GM21423 (cell line): ENCODE results near the gene SCN4B.

ENCODE experiments used
- ATAC-seq: cut with Tn5 transposase; IDR thresholded peaks from one replicate; pipeline ENCODE4 v1.9.1; 2021; ENCODE audit warnings: mild to moderate bottlenecking, moderate library complexity; ENCODE audit not compliant: unreplicated experiment

Gene SCN4B

GRCh38 chr11:118135051-118135795 is 17.4 kb downstream of the SCN4B start:
- ATAC-seq, result no peak

- ATAC-seq, result no peak
Observed at GRCh38 chr11:118133816-118134215, 18.8 kb downstream of the SCN4B start.

GRCh38 chr11:118132385-118133151 is 20.1 kb downstream of the SCN4B start:
- no peak for ATAC-seq

- no peak for ATAC-seq
Observed at GRCh38 chr11:118129471-118130172, 23.0 kb downstream of the SCN4B start.

GRCh38 chr11:118128721-118129470 is 23.7 kb downstream of the SCN4B start:
- no peak for ATAC-seq

- no peak for ATAC-seq
Observed at GRCh38 chr11:118128310-118128709, 24.3 kb downstream of the SCN4B start.

- ATAC-seq, result no peak
Observed at GRCh38 chr11:118126082-118126838, 26.4 kb downstream of the SCN4B start.

- no peak for ATAC-seq
Observed at GRCh38 chr11:118124929-118125535, 27.6 kb downstream of the SCN4B start.

- no peak for ATAC-seq
Observed at GRCh38 chr11:118120793-118121192, 31.8 kb downstream of the SCN4B start.

GRCh38 chr11:118117790-118118601 is 34.6 kb downstream of the SCN4B start:
- ATAC-seq, result peak; percentile 66

GRCh38 chr11:118115048-118115447 is 37.6 kb downstream of the SCN4B start:
- ATAC-seq, result no peak

- ATAC-seq, result no peak
Observed at GRCh38 chr11:118114266-118114665, 38.4 kb downstream of the SCN4B start.

GRCh38 chr11:118112711-118113430 is 39.8 kb downstream of the SCN4B start:
- no peak for ATAC-seq

GRCh38 chr11:118111744-118112035 is 40.9 kb downstream of the SCN4B start:
- ATAC-seq, result no peak

- ATAC-seq, result no peak
Observed at GRCh38 chr11:118111019-118111743, 41.4 kb downstream of the SCN4B start.

- ATAC-seq, result no peak
Observed at GRCh38 chr11:118109231-118109630, 43.4 kb downstream of the SCN4B start.

GRCh38 chr11:118108513-118108912 is 44.1 kb downstream of the SCN4B start:
- ATAC-seq, result no peak

- ATAC-seq, result no peak
Observed at GRCh38 chr11:118106789-118107335, 45.8 kb downstream of the SCN4B start.
